ENCODE data around the gene DLG2. TPM values are rescaled to one million over a fixed set of nuclear protein-coding genes. Genes with fewer than 3 reads are reported as not detected.

DLG2 gene
- total RNA-seq, 1 donor from 2014 or later: 2.1 TPM

DNA sequence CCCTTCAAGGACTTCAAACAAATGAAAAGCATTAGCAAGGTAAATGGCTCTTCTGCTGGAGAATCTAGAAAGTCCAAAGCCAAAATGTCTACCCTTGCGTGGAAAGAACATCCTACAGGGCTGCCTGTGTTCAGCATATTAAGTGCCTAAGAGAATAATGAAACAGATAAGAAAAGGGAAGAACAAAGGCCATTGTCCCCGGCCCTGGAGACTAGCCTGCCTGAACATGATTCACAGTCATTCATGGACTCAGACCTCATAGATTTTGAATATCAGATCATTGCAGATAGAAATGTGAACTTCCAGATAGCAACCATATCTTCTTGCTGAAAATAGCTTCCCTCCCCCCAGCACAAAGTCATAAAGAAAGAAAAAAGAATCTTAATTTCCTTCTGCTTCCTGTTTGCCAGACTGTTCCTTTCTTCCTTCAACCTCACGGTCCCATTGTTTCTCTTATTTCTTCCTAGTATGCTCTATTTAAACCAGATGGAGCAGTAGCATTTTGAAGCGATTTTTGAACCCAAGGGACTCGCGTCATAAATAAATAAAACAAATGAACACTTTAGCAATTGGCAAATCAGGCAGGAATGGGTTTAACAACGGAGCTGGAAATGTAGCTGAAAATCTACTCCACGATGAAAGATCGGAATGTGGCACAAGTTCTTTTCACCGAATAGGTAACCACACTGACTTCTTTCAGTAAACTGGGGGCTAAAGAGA lies 1932.8 kb downstream of the DLG2 start:
- H3K36me3 Mint-ChIP-seq (ENCODE audit: low read depth): no peaks in the 10 kb centered on the region
- no peak overlapping the region for H3K27ac Mint-ChIP-seq (ENCODE audit: unreplicated experiment)
- no peak for DNase-seq (ENCODE audit: low read depth, low spot score)
- no peak overlapping the region for H3K4me3 Mint-ChIP-seq
- TF ChIP-seq, protein P1, sequence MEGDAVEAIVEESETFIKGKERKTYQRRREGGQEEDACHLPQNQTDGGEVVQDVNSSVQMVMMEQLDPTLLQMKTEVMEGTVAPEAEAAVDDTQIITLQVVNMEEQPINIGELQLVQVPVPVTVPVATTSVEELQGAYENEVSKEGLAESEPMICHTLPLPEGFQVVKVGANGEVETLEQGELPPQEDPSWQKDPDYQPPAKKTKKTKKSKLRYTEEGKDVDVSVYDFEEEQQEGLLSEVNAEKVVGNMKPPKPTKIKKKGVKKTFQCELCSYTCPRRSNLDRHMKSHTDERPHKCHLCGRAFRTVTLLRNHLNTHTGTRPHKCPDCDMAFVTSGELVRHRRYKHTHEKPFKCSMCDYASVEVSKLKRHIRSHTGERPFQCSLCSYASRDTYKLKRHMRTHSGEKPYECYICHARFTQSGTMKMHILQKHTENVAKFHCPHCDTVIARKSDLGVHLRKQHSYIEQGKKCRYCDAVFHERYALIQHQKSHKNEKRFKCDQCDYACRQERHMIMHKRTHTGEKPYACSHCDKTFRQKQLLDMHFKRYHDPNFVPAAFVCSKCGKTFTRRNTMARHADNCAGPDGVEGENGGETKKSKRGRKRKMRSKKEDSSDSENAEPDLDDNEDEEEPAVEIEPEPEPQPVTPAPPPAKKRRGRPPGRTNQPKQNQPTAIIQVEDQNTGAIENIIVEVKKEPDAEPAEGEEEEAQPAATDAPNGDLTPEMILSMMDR (conservative IDR thresholded peaks at IDR 0.05): no peak
- peaks cover 16% of the 10 kb centered on the region for H3K4me1 Mint-ChIP-seq
- H3K9me3 Mint-ChIP-seq: no peaks in the 10 kb centered on the region
- H3K27me3 Mint-ChIP-seq (ENCODE audit: low read depth): no peaks in the 10 kb centered on the region

DNA sequence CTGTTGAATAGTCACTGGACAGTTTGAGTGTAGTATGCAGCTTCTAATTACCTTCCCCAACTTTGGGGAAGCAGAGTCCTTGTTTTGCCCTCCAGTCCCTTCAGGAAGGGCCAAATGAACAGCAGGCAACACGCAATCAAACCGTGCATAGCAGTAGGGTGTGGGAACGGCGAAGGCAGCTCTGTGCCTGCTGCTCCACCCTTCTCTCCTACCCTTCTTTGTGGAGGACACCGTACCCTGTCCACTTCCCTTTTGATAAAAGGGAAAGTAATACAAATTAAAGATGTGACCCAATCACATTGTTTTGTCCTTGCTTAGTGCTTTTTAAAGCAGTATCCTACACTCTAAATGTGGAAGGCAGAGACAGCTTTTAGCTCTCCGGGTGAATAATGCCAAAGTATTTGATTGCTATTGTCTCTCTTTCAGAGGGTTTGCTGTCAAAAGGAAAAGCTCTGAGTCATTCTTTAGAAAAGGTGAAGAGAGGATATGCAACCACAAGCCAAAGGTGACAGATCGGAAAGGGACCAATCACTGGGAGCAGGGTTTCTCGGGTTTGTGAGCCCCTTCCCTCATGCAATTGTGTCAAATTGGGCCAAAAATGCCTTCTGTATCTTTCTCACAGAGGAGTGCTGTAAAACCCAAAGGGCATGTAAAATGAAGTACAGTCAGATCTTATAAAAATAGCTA lies 1933.7 kb downstream of the DLG2 start:
- peaks cover 16% of the 10 kb centered on the region for H3K4me1 Mint-ChIP-seq
- H3K9me3 Mint-ChIP-seq: no peaks in the 10 kb centered on the region
- H3K27ac Mint-ChIP-seq (ENCODE audit: unreplicated experiment): no peak overlapping the region
- TF ChIP-seq, protein P1 (conservative IDR thresholded peaks at IDR 0.05): no peak
- no peak overlapping the region for H3K4me3 Mint-ChIP-seq
- H3K36me3 Mint-ChIP-seq (ENCODE audit: low read depth): no peaks in the 10 kb centered on the region
- DNase-seq (ENCODE audit: low read depth, low spot score): no peak
- no peaks in the 10 kb centered on the region for H3K27me3 Mint-ChIP-seq (ENCODE audit: low read depth)

DNA sequence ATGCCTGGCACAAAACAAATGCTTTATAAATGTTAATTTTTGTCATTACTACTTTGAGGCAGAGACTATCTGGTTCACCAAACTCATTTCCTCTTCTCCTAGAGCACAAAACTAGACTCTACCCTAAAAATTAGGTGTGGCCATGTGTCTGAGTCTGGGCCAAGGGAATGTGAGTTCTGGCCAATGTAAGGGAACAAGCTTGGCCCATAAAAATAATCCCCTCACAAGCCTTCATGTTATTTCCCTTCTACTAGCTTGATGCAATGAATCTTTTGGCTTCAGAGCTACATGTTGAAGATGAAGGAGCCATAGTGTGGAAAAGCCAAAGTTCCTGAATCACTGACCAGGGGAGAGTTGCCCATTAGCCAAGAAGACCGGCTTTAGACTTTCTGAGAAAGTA lies 1934.5 kb downstream of the DLG2 start:
- Mint-ChIP-seq H3K36me3 (ENCODE audit: low read depth) (no peaks in the 10 kb centered on the region), H3K27ac (ENCODE audit: unreplicated experiment) (no peak overlapping the region), H3K4me3 (no peak overlapping the region), H3K27me3 (ENCODE audit: low read depth) (no peaks in the 10 kb centered on the region), H3K9me3 (no peaks in the 10 kb centered on the region), H3K4me1 (peaks cover 20% of the 10 kb centered on the region)
- TF ChIP-seq, protein P1 (conservative IDR thresholded peaks at IDR 0.05): no peak
- no peak for DNase-seq (ENCODE audit: low read depth, low spot score)

DNA sequence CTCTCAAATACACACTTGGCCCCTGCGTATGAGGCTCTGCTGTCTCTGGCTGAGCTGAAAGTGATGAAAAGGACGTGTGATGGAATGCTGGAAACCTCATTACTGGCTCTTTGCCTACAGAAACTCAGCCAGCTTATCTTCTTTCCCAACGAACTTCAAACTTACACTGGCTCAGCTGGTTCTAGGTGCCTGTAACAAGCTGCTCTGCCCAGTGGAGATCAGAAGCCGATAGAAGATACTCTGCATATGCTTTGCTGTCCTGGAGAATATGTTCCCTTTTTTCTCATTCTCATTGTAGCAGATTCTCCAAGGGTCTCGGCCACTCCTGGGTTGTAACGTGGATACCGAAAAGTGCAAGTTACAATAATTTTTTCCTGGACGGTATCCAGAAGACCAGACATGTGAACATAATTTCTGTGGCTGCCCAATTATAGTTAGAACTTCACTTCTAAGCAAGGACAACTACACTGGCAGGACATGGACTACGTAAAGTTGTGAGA lies 1935.6 kb downstream of the DLG2 start:
- TF ChIP-seq, protein P1 (conservative IDR thresholded peaks at IDR 0.05): no peak
- no peak overlapping the region for H3K27ac Mint-ChIP-seq (ENCODE audit: unreplicated experiment)
- peaks cover 20% of the 10 kb centered on the region for H3K4me1 Mint-ChIP-seq
- no peak overlapping the region for H3K4me3 Mint-ChIP-seq
- no peaks in the 10 kb centered on the region for H3K9me3 Mint-ChIP-seq
- H3K36me3 Mint-ChIP-seq (ENCODE audit: low read depth): no peaks in the 10 kb centered on the region
- DNase-seq (ENCODE audit: low read depth, low spot score): no peak
- no peaks in the 10 kb centered on the region for H3K27me3 Mint-ChIP-seq (ENCODE audit: low read depth)

DNA sequence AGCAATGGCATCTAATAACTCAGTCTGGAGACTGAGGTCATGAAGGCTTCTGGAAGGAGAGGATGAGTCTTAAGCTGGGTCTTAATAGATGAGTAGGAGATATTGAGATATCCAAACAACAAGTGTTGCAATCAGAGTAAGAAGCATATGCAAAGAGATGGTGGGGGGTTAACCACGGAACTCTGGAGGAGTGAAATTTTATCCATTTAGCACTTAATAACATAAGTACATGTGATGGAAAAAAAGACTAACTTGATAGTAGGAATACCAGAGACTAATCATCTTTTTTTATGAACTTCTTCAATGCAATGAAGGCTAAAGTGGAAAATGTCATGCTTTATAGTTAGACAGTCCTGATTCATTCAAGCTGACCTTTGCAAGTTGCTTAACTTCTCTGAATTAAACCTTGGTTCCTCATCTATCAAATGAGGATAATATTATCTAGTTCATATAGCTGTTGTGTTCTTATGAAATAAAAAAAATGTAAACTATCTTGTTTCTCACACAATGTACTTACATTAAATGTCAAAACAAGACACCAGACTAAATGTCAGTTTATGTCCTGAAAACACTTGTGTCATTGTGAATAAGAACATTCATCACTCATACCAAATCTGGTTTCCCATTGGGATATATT lies 1937.9 kb downstream of the DLG2 start:
- no peak for DNase-seq (ENCODE audit: low read depth, low spot score)
- Mint-ChIP-seq H3K27me3 (ENCODE audit: low read depth) (no peaks in the 10 kb centered on the region), H3K9me3 (no peaks in the 10 kb centered on the region), H3K27ac (ENCODE audit: unreplicated experiment) (no peak overlapping the region), H3K36me3 (ENCODE audit: low read depth) (no peaks in the 10 kb centered on the region), H3K4me1 (peaks cover 15% of the 10 kb centered on the region), H3K4me3 (no peak overlapping the region)
- TF ChIP-seq, protein P1 (conservative IDR thresholded peaks at IDR 0.05): no peak
